Stimulated activated naive CD8-positive, alpha-beta T cell treated with anti-CD3 and anti-CD28 coated beads, Interleukin-15, Interleukin-2, amounts not matched to agents 100 U/mL and 50 U/mL, for 24 hours (primary cell): ENCODE measurements around the gene NKTR.

Experiments used
- ATAC-seq: fragments of 150-1000 bp; cut with Tn5 transposase; one replicate; pipeline ENCODE4 v1.10.0; 2021
- DNase-seq: peaks from one replicate; pipeline ENCODE4 v3.0.0; 2021

The NKTR gene

DNA sequence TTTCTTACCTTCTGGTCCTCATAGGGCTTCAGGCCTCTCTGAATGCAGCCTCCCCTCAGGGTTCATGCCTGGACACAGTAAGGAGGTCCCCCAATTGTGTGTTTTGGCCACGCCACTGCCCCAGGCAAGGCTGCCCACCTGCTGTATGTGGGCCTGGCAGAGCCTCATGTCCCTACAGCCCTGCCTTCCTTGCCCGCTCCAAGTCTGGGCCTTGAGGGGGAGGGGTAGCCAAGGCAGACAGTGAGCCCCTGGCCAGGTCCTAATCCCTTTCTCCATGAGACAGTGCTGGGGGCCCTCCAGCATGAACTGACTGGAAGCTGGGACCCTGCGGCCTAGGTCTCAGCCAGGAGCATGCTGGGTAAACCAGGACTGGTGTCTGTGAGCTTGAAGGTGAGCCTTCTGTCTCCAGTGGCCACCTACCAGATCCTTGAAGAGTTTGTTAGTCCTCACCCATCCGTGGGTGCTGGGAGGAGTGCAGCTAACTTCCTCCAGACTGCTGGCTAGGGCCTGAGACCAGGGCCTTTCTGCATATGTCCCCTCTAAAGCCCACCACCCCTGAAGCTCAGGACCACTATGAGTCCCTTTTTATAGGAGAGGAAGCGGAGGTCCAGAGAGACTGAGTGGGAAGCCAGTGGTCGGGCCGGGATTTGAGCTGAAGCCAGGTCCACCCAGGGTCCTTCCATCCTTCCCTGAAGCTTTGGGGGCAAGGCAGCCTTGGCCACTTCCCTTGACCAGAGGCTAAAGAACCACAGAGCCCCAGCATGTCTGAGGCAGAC, 61.7 kb downstream of the NKTR start:
- ATAC-seq (no peak), DNase-seq (no peak)

DNA sequence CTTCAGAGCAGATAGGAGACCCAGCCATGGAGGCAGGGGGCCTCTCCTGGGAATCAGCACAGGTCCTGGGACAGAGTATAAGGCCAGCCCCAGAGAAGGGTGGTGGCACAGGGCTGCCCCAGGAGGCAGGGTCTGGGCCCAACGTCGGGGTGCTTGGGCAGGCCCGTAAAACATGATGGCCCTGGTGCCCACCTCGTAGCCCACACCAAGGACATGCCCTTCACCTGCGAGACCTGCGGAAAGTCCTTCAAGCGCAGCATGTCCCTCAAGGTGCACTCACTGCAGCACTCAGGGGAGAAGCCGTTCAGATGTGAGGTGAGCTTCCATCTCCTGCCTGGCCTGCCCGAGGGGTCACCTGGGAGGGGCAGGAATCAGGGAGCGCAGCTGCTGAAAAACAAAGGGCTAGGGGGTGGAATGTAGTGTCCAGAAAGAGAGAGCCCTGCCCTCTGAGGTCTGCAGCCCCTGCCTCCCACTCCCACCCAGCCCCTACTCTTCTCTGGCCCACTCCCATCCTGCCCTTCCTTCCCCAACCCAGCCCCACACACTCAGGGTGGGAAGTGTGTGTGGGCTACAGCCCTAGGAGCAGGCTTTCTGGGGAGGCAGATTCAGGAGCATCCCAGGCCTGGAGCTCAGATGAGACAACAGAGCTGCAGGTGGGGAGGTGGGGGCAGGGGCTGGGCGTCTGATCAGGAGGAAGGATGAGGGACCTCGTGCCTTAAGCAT, 62.5 kb downstream of the NKTR start:
- no peak for ATAC-seq
- no peak for DNase-seq

DNA sequence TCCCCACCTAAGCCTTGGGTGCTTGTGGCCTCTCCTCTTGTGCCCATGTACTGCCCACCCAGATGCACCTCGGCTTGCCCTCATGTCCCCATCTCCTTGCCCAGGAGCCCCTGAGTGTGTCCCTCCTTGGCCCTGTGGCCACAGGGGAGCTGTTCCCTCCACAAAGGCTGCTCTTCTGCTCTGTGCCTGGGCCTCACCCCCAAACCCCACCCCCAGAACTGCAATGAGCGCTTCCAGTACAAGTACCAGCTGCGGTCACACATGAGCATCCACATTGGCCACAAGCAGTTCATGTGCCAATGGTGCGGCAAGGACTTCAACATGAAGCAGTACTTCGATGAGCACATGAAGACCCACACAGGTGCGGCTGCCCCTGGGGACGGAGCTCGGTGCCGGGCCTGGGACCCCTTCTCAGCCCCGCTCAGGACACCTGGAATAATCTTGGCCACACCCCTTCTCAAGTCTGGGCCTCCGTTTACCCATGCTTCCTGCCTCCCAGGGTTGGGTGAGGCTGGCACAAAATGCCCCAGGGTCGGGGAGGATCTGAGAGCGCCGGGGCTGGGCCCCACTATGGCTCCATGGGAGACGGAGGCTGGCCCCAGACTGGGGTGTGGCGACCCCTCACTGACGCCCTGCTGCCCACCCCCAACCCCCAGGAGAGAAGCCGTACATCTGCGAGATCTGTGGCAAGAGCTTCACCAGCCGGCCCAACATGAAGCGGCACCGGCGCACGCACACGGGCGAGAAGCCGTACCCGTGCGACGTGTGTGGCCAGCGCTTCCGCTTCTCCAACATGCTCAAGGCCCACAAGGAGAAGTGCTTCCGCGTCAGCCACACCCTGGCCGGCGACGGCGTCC, 63.3 kb downstream of the NKTR start:
- ATAC-seq (no peak), DNase-seq (no peak)

DNA sequence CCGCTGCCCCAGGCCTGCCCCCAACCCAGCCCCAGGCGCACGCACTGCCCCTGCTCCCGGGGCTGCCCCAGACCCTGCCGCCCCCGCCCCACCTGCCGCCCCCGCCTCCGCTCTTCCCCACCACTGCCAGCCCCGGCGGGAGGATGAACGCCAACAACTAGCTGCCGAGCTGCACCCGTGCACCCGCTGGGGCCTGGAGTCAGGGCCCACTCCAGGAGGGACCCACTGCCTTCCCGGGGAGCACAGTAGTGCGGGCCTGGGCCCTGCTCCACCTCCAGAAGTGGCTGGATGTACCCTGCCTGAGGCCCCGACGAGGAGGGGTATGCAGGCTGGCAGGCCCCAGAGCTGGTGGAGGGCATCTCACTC, 63.9 kb downstream of the NKTR start:
- ATAC-seq (no peak), DNase-seq (no peak)

DNA sequence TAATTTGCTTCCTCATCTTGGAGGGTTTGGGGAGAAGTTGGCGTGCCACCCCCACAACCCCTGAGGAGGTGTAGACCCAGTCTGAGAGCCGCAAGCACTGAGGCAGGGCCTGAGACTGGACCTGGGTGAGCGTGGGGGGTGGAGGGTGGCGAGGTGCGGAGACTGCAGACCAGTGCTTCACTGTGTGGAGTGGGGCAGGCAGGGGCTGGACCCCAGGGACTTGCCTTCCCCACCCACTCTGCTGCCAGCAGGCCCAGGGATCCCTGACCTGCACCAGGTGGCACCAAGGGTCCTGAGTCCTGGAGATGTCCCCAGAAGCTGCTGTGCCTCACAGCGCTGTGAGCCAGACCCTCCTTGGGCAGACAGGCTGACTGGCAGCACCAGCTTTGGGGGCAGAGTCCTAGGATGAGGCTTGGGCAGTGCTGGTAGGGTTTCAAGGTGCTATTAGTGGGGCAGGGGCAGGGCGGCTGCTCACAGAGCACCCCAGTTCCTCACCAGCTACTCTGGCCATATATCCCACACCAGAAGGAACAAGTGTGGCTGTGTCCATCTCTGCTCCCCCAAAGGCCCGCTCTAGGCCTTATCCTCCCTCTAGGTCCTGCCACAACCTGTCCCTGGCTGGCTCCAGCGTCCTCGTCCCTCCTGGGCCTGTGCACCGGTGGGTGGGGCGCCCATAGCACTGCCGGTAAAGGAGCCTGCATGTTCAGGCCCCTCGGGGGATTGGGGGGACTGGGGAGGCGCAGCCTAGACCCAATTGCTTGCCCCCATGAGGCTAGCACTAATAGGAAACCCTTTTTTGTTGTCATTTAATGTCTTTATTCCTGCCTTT, 64.8 kb downstream of the NKTR start:
- ATAC-seq (no peak), DNase-seq (no peak)

DNA sequence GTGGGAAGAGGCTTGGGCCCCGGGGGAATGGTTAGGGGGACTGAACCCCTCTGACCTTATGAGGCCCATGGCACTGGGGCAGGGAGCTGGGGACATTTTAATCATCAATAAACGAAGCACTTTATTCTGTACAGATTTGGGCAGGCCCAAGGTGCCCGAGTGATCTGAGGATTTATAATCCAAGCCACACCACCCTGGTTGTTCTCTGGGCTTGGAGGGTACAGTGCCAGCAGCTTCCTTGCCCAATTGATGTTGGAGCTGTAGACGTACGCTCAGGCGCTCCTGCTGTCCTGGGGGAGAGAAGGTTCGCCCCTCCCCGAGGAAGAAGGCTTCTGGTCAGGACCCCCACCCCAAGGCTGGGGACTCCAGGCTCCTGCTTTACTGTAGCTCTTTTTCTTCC, 65.5 kb downstream of the NKTR start:
- DNase-seq = no peak
- ATAC-seq = no peak

DNA sequence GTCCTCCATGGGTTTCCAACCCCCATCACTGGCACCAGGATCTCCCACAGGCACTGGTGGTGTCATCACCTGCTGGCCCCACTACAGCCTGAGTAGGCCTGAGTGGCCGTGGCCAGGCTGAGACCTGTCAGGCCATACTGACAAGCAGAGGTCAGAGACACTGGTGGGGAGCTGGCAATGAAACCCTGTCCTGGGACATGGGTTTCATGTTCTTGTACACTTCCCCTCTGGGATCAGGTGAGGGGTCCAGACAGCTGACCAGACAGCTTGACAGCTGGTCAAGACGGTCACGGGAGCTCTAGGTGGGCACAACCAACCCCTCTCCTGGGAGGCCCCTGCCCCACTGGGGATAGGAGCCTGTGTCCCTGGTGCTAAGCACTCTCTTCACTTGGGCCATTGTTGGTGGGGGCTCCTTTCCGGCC, 66.1 kb downstream of the NKTR start:
- DNase-seq (no peak), ATAC-seq (no peak)

DNA sequence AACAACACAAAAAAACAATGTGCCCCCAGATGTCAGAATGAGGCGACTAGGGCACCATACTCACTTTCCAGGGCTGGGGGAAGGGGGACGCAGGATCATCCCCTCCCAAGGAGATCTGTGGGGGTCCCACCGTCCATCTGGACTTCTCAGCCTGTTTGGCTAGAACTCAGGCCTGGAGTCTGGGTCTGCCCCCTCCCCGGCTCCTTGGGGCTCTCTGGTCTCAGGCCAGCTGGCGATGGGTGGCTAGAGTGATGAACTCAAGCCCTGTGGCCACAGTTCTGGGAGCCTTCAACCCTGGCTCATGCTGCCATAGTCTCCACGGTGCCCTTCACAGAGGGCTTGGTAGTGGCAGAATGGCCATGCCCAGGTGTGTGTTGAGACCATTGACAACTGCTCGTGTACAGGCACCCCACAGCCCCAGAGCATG, 66.6 kb downstream of the NKTR start:
- ATAC-seq = no peak
- DNase-seq = no peak

DNA sequence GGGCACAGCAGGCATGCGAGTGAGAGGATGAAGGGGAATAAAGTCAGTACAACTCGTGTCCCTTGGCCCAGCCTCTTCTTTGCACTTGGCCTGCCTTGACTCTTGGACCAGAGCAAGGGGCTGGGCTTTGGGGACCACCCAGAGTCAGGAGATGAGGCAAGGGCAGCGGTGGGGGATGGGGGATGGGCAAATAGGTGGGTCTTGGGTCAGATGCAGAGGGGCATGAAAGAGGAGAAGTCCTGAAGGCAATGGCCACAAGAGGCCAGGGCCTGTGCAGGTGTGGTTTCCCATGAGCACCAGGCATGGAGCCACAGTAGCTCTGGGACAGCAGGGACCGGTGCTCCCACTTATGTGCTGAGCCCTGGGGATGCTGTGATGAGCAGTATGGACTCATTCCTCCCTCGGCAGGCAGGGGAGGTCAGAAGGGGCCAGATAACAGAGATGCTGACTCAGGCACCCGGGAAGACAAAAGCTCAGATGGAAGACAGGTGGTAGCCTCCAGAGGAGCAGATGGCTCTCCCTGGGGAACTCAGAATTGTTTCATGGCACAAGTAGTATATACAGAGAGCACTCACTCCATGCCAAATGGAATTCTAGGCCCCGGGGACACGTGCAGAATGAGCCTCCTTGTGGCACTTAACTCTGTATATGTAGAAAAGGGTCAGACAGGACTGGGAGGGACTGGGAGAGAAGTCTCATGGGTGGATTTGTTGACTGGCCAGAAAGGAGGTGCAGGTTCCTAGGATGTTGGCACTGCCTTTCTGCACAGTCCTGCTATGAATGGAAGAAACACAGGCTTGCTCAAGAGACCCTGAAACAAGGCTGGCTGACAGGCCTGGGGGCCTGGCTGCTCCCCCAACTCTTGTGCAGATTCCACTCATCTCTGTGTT, 67.3 kb downstream of the NKTR start:
- ATAC-seq = no peak
- no peak for DNase-seq

DNA sequence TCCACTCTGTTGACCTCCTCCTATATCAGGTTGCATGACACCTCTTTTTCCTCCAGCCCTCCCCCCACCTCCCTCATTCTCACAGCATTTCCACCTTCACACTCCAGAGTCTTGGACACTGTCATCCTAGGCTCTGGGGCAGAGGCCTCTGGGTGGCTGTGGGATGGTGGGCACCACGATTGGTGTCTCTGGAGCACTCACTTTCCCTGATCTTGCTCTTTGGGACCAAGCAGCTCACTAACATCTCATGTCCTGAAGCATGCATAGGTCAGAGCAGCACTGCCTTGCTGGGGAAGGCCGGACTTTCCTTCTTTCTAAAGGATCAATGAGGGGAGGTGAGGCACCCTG, 67.9 kb downstream of the NKTR start:
- ATAC-seq = no peak
- DNase-seq = no peak

DNA sequence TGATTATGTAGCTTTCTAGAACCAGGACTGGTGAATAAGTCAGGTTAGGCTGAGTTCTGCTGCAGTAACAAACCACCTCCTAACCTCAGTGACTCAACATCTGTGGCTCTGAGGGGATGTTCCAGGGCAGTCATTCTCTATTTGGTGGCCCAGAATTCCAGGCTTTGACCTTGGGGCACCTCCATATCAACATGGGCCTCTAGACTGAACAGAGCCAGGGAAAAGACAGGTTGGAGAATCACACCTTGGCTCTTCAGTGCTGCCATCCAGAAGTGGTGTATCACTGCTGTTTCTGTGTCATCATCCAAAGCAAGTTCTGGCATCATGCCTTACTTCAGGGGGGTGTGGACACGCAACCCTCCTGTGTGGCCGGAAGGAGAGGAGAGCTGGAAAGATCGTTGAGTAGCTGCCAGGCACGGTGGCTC, 68.3 kb downstream of the NKTR start:
- no peak for DNase-seq
- no peak for ATAC-seq

DNA sequence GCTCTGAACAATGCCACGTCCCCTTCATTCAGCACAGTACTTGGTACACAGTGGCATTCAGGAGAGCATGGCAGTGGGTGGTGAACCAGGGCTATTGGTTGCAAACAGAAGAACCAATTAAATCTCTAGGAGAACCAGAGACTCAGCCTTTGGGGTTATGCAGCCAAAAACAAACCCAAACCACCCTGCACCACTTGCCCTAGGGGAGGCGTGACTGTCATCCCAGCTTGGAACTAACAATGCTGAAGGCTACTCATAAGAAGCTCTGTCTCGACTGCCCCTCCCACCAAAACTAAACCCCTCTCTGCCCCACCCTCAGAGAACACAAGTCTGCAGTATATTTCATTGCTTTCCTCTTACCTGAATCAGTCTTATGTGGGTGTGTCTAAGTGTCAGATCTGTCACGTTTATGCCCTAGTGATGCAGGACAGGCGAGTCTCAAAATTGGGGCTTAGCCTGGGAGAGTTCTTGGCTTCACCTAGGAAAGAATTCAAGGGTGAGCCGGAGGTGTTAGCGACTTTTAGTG, 69.6 kb downstream of the NKTR start:
- ATAC-seq (no peak), DNase-seq (no peak)

DNA sequence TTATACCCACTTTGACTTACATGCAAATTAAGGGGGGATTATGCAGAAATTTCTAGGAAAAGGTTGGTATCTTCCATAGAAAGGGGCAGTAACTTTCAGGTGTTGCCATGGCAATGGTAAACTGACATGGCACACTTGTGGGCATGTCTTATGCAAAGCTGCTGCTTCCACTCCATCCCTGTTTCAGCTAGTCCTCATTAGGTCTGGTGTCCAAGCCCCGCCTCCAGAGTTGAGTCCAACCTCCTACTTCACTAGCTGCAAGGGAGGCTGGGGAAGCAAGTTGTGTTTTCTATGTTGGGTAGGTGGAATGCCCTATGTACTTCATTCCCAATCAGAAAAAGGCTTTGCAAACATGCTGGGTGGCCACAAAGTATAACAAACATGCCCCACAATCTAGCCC, 70.2 kb downstream of the NKTR start:
- no peak for ATAC-seq
- DNase-seq = no peak

DNA sequence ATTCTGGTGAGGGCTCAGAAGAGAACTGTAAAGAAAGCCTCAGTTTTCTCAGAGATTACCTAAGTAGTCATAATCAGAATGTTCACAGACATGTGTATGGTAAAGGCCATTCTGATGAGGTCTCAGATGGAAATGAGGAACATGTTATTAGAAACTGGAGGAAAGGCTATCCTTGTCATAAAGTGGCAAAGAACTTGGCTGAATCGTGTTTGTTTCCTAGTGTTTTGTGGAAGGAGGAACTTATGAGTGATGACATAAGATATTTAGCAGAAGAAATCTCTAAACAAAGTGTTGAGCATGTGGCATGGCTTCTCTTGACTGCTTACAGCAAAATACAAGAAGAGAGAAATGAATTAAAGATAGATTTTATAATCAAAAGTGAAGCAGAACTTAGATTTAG, 72.0 kb downstream of the NKTR start:
- ATAC-seq = no peak
- no peak for DNase-seq

DNA sequence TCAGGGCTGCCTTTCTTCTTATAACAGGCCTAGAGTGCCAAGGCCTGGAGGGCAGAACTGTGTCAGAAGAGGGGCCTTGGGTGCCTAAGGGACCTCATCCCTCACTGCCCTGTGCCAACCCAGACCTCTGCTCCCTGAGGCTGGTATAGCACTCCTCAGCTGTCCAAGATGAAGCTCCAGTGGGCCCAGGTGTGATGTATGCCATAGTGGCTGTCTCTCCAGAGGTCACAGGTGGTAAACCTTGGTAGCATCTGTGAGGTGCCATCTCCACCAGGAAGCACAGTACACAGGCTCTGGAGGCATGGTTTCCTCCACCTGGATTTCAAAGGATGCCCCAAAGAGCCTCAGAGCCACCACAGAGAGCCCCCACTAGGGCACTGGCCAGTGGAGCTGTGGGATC, 72.6 kb downstream of the NKTR start:
- ATAC-seq (no peak), DNase-seq (no peak)

DNA sequence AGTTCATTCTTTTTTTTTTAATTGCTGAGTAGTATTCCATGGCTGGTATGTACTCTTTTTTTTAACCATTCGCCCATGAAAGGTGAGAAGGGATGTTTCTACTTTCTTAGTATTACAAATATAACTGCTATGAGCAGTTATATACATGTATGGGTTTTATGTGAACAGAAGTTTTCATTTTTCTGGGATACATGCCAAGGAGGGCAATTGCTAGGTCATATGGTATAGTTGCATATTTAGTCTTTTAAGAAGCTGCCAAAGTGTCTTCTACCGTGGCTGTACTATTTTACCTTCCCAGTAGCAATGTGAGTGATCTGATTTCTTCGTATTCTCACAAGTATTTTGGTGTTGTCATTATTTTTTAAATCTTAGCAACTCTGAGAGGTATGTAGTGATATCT, 73.7 kb downstream of the NKTR start:
- ATAC-seq (no peak), DNase-seq (no peak)

DNA sequence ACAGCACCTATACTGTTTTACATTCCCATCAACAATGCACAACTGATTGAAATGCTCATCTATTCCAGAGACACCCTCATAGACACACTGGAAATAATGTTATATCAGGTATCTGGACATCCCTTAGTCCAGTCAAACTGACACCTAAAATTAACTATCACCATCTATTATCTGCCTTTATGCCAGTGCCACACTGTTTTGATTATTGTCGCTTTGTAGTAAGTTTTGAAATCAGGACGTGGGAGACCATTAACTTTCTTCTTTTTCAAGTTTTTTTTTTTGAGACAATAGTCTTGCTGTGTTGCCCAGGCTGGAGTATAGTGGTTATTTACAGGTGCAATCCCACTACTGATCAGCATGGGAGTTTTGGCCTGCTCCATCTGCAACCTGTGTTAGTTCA, 75.4 kb downstream of the NKTR start:
- DNase-seq (no peak), ATAC-seq (no peak)

DNA sequence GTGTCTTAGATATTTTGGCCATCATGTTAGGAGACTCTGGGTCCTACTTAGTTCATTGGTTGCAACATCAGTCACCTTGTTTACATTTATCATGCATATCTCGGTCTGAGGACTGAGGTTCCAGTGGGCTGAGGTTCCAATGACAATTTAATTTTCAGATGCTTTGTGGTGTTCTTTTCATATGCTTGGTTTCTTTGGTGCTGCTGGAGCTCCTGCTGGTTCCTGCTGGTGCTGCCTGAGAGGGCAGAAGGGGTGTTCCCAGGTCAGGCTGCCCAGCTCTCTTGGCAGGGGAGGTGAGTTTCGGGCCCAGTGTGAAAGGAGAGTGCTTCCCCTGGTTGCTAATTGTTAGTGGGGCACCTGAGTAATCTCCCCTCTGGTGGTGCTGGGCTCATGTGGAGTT, 78.0 kb downstream of the NKTR start:
- no peak for ATAC-seq
- no peak for DNase-seq

DNA sequence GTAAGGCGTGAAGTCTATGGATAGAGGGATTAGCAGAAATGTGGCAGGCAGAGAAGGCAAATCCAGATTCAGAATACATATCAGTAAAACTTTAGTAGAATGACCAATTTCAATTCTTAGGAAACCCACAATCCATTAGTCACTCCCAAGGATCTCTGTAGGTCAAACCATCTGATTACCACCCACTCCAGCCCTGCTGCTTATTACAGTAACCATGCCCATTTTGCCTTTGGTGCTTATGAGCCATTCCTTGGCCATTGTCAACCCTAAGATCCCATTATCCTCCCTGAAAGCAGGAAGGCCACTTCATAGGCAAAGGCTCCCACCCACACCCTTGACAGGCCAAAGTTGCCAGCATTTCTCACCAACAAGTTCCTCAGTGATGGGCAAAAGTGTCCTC, 79.8 kb downstream of the NKTR start:
- no peak for ATAC-seq
- no peak for DNase-seq

DNA sequence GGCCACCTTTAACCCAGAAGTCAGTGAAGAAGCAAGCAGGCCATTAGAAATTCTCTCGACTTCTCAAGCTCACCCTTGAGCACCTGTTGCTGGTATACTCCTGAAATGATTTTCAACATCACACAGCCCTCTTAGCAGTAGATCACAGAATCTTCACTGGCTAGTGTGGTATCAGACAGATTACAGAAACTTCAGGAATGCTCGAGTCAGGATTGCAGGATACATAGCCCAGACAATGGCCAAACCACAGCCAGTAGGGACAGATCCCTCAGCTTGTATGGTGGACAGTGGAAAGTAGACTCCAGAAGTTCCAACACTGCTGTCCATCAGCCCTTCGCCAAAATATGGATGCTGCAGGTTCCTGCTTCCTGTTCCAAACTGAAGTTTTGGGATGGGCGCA, 80.3 kb downstream of the NKTR start:
- no peak for ATAC-seq
- DNase-seq = no peak
